Vagina (tissue), 2 donors: ENCODE results near the gene LIN54. TPM values are rescaled to one million over a fixed set of nuclear protein-coding genes. Genes with fewer than 3 reads are reported as not detected.

Source experiments
- DNase-seq, 2 donors: peaks; one replicate each; pipeline ENCODE4 v3.0.0-alpha.2; 2017; ENCODE audit errors: extremely low spot score in 2 of 2
- H3K27ac ChIP-seq: fragments of 200-600 bp; sonication (generic); one replicate; pipeline ENCODE4 v1.5.1; 2019
- H3K27me3 ChIP-seq: fragments of 200-600 bp; sonication (generic); one replicate; pipeline ENCODE4 v1.5.1; 2019
- H3K36me3 ChIP-seq, 2 donors: fragments of 200-600 bp; sonication (generic); one replicate each; pipeline ENCODE4 v1.5.1; 2017 to 2019
- H3K4me1 ChIP-seq: fragments of 200-600 bp; sonication (generic); one replicate; pipeline ENCODE4 v1.5.1; 2019
- H3K4me3 ChIP-seq, 2 donors: fragments of 200-600 bp; sonication (generic); 1 replicate in 1 of 2; 2 replicates in 1 of 2; pipeline ENCODE4 v1.5.1; 2016 to 2019
- H3K9me3 ChIP-seq: fragments of 200-600 bp; sonication (generic); one replicate; pipeline ENCODE4 v1.5.1; 2019
- POLR2A ChIP-seq, 2 donors: fragments of 450-650 bp; IDR thresholded peaks; one replicate each; pipeline ENCODE4 v1.6.1; 2017; ENCODE audit warnings: antibody characterized with exemption in 2 of 2, mild to moderate bottlenecking in 2 of 2, moderate library complexity in 2 of 2
- POLR2AphosphoS5 ChIP-seq, 2 donors: sonication (generic); formaldehyde crosslinking; IDR thresholded peaks; one replicate each; pipeline ENCODE4 v1.9.0; 2017; ENCODE audit warnings: antibody characterized with exemption in 2 of 2, mild to moderate bottlenecking in 2 of 2, low read depth in 1 of 2; ENCODE audit not compliant: insufficient read depth in 1 of 2
- intact Hi-C: fragments of 100-400 bp; cut with DNase I; formaldehyde crosslinking; loops from one replicate; pipeline ENCODE4 v1.15.1; 2023
- total RNA-seq: library from RNA; depleted of rRNA; stranded (reverse); fragments of >200 nt; gene quantifications from one replicate; pipeline ENCODE4 v1.2.3, GENCODE V29; 2016
- TF ChIP-seq, protein P1 (sequence below), 3 experiments: fragments of 450-650 bp in 2 of 3; fragments of 200-600 bp in 1 of 3; sonication (generic) in 1 of 3; IDR thresholded peaks; one replicate each; pipeline ENCODE4 v1.5.1; 2017 to 2019; ENCODE audit warnings: antibody characterized with exemption in 3 of 3, mild to moderate bottlenecking in 2 of 3, moderate library complexity in 2 of 3

LIN54 gene
- total RNA-seq, 1 donor from 2014 or later = 25.0 TPM

DNA sequence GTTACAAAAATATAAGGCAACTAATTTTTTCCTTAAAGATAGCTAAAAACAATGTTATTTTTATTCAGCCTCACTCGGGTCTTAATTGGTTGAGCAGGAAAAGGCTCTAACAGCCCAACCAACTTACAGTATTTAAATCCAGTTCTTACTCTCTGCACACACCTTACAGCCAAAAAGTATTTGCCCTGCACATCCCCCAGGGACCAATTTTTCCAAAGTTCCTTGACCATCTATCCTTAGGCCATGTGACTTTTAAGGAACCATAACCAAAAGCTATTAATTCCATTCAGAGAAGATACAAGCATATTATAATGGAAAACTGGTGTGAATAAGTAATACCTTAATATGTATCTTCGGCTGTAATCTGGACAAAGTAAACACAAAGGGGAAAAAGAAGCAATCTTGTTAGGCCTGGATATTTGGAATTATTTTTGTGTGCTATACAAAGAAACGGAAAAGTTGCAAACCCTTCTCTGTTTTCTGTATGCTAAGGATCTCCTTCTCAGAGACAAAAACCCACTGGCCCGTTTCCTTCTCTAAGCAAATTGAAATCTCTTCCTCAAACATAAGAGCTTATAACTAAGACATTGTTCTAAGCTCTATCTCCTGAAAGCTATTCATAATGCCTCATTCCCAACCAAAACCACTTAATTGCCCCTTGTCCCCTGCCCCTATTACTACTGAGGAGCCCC lies 111.1 kb downstream of the LIN54 start:
- Histone ChIP-seq H3K27me3 (no peaks in the 10 kb centered on the region), H3K4me1 (peaks cover 45% of the 10 kb centered on the region), H3K9me3 (no peaks in the 10 kb centered on the region), H3K27ac (peak overlapping the region; percentile 98), H3K36me3 (peaks cover 0 to 6% of the 10 kb centered on the region in 2 donors), H3K4me3 (peak overlapping the region; percentile 60 to 76)
- intact Hi-C loops = loop anchor here (2.0 to 5.0 kb wide), 2 partner anchors 23 to 113 kb away; partner anchors contain the start of gene LIN54
- TF ChIP-seq POLR2AphosphoS5 (IDR thresholded peaks at IDR 0.05; ENCODE audit: insufficient read depth in 1 of 2, low read depth in 1 of 2) = no peak
- TF ChIP-seq, protein P1, sequence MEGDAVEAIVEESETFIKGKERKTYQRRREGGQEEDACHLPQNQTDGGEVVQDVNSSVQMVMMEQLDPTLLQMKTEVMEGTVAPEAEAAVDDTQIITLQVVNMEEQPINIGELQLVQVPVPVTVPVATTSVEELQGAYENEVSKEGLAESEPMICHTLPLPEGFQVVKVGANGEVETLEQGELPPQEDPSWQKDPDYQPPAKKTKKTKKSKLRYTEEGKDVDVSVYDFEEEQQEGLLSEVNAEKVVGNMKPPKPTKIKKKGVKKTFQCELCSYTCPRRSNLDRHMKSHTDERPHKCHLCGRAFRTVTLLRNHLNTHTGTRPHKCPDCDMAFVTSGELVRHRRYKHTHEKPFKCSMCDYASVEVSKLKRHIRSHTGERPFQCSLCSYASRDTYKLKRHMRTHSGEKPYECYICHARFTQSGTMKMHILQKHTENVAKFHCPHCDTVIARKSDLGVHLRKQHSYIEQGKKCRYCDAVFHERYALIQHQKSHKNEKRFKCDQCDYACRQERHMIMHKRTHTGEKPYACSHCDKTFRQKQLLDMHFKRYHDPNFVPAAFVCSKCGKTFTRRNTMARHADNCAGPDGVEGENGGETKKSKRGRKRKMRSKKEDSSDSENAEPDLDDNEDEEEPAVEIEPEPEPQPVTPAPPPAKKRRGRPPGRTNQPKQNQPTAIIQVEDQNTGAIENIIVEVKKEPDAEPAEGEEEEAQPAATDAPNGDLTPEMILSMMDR (IDR thresholded peaks at IDR 0.05) = no peak
- no peak for TF ChIP-seq POLR2A (IDR thresholded peaks at IDR 0.05)
- DNase-seq = no peak

- Histone ChIP-seq H3K4me3 (peak overlapping the region; percentile 60 to 76), H3K27ac (peak overlapping the region; percentile 98), H3K27me3 (no peaks in the 10 kb centered on the region), H3K9me3 (no peaks in the 10 kb centered on the region), H3K36me3 (peaks cover 0 to 15% of the 10 kb centered on the region in 2 donors), H3K4me1 (peaks cover 45% of the 10 kb centered on the region)
- no peak for DNase-seq
- intact Hi-C loops = no loop called here
- TF ChIP-seq POLR2AphosphoS5 (IDR thresholded peaks at IDR 0.05; ENCODE audit: insufficient read depth in 1 of 2, low read depth in 1 of 2) = no peak
- TF ChIP-seq, protein P1 (IDR thresholded peaks at IDR 0.05) = peak in 2 of 3 experiments; percentile 25 to 26
Observed at GRCh38 chr4:82898322-82899243, 112.0 kb downstream of the LIN54 start.

DNA sequence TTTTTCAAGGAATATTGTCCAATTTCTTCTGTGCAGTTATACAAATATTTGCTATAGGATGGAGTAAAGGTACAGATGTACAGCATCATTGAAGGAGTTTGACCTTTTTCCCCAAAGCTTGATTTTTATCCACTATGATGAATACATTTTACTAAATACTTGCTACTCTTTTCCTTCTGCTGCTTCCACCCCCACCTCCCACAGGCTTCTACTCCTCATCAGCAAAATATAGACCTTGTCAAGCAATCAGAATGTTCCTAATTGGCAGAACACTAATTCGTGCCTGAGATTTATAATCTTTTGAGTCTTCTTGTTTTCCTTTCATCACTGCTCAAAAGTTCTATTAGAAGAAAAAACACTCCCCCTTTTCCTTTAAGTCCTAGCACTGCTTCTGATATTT lies 113.9 kb downstream of the LIN54 start:
- intact Hi-C loops = no loop called here
- no peak for DNase-seq
- no peak for TF ChIP-seq POLR2A (IDR thresholded peaks at IDR 0.05)
- no peak for TF ChIP-seq POLR2AphosphoS5 (IDR thresholded peaks at IDR 0.05; ENCODE audit: insufficient read depth in 1 of 2, low read depth in 1 of 2)
- TF ChIP-seq, protein P1 (IDR thresholded peaks at IDR 0.05) = no peak
- no peaks in the 10 kb centered on the region for H3K27me3 ChIP-seq
- H3K27ac ChIP-seq = no peak overlapping the region
- no peaks in the 10 kb centered on the region for H3K9me3 ChIP-seq
- peaks cover 0 to 20% of the 10 kb centered on the region in 2 donors for H3K36me3 ChIP-seq
- H3K4me3 ChIP-seq = no peak overlapping the region
- peaks cover 42% of the 10 kb centered on the region for H3K4me1 ChIP-seq

DNA sequence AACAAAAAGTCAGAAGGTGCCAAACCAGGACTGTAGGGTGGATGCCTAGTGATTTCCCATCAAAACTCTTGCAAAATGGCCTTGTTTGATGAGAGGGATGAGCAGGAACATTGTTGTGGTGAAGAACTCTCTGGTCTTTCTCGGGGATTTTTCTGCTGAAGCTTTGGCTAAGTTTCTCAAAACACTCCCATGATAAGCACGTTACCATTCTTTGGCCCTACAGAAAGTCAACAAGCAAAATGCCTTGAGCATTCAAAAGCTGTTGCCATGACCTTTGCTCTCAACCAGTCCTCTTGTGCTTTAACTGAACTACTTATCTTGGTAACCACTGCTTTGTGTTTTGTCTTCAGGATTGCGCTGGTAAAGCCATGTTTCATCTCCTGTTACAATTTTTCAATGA lies 116.7 kb downstream of the LIN54 start:
- H3K4me3 ChIP-seq = no peak overlapping the region
- no peak overlapping the region for H3K27ac ChIP-seq
- TF ChIP-seq POLR2A (IDR thresholded peaks at IDR 0.05) (no peak), POLR2AphosphoS5 (IDR thresholded peaks at IDR 0.05; ENCODE audit: insufficient read depth in 1 of 2, low read depth in 1 of 2) (no peak)
- TF ChIP-seq, protein P1 (IDR thresholded peaks at IDR 0.05) = no peak
- H3K36me3 ChIP-seq = peaks cover 0 to 20% of the 10 kb centered on the region in 2 donors
- peaks cover 44% of the 10 kb centered on the region for H3K4me1 ChIP-seq
- no peaks in the 10 kb centered on the region for H3K27me3 ChIP-seq
- no peak for DNase-seq
- no peaks in the 10 kb centered on the region for H3K9me3 ChIP-seq
- intact Hi-C loops = no loop called here
